ENCODE measurements around the gene CLIC4. TPM values are rescaled to one million over a fixed set of nuclear protein-coding genes. Genes with fewer than 3 reads are reported as not detected.

CLIC4 gene
- total RNA-seq, 6 experiments from 2014 or later: 35.0 to 63.6 (median 44.3) TPM

- 93% methylated on average over 1 of the region's 1 CpG for WGBS (ENCODE audit: insufficient coverage, low coverage, low lambda C conversion rate, missing lambda C conversion rate)
- ATAC-seq (no peak), DNase-seq (no peak)
- H3K36me3 ChIP-seq: peaks cover 0 to 4% (median 2%) of the 10 kb centered on the region in 4 donors
- no peak overlapping the region for H3K4me3 ChIP-seq
- no peak for TF ChIP-seq POLR2A (IDR thresholded peaks at IDR 0.05)
- no peak for TF ChIP-seq CTCF (IDR thresholded peaks at IDR 0.05)
- no peaks in the 10 kb centered on the region for H3K27me3 ChIP-seq
- no peak overlapping the region for H3K27ac ChIP-seq
- H3K9me3 ChIP-seq: no peaks in the 10 kb centered on the region
- intact Hi-C loops (cut with DNase I): no loop called here
- H3K4me1 ChIP-seq: peaks cover 0 to 23% (median 0%) of the 10 kb centered on the region in 4 donors
These were observed 81.3 kb downstream of the CLIC4 start for GRCh38 chr1:24826510-24826909.

- Histone ChIP-seq H3K27ac (no peak overlapping the region), H3K4me3 (no peak overlapping the region), H3K4me1 (peaks cover 0 to 27% (median 0%) of the 10 kb centered on the region in 4 donors), H3K27me3 (no peaks in the 10 kb centered on the region), H3K9me3 (no peaks in the 10 kb centered on the region), H3K36me3 (peaks cover 0 to 4% (median 2%) of the 10 kb centered on the region in 4 donors)
- TF ChIP-seq CTCF (IDR thresholded peaks at IDR 0.05): no peak
- TF ChIP-seq POLR2A (IDR thresholded peaks at IDR 0.05): no peak
- WGBS (ENCODE audit: insufficient coverage, low coverage, low lambda C conversion rate, missing lambda C conversion rate): 81% methylated on average over 3 of the region's 3 CpGs
- intact Hi-C loops (cut with DNase I): no loop called here
- no peak for ATAC-seq
- no peak for DNase-seq
These were observed 82.3 kb downstream of the CLIC4 start for GRCh38 chr1:24827379-24828135.

GRCh38 chr1:24828183-24828886 lies 83.1 kb downstream of the CLIC4 start:
- no peak for ATAC-seq
- no peak for DNase-seq
- intact Hi-C loops (cut with DNase I): no loop called here
- peaks cover 0 to 4% (median 2%) of the 10 kb centered on the region in 4 donors for H3K36me3 ChIP-seq
- H3K9me3 ChIP-seq: no peaks in the 10 kb centered on the region
- H3K4me3 ChIP-seq: no peak overlapping the region
- WGBS (ENCODE audit: insufficient coverage, low coverage, low lambda C conversion rate, missing lambda C conversion rate): 82% methylated on average over 4 of the region's 4 CpGs
- H3K4me1 ChIP-seq: peaks cover 0 to 27% (median 0%) of the 10 kb centered on the region in 4 donors
- no peaks in the 10 kb centered on the region for H3K27me3 ChIP-seq
- H3K27ac ChIP-seq: no peak overlapping the region
- no peak for TF ChIP-seq POLR2A (IDR thresholded peaks at IDR 0.05)
- TF ChIP-seq CTCF (IDR thresholded peaks at IDR 0.05): no peak

GRCh38 chr1:24828887-24829192 lies 83.6 kb downstream of the CLIC4 start:
- H3K27me3 ChIP-seq: no peaks in the 10 kb centered on the region
- ATAC-seq (no peak), DNase-seq (no peak)
- TF ChIP-seq POLR2A (IDR thresholded peaks at IDR 0.05): no peak
- H3K4me1 ChIP-seq: peaks cover 0 to 27% (median 0%) of the 10 kb centered on the region in 4 donors
- H3K9me3 ChIP-seq: no peaks in the 10 kb centered on the region
- intact Hi-C loops (cut with DNase I): no loop called here
- H3K27ac ChIP-seq: no peak overlapping the region
- H3K4me3 ChIP-seq: no peak overlapping the region
- 65% methylated on average over 2 of the region's 2 CpGs for WGBS (ENCODE audit: insufficient coverage, low coverage, low lambda C conversion rate, missing lambda C conversion rate)
- peaks cover 0 to 4% (median 2%) of the 10 kb centered on the region in 4 donors for H3K36me3 ChIP-seq

- Histone ChIP-seq H3K27me3 (no peaks in the 10 kb centered on the region), H3K36me3 (peaks cover 0 to 4% (median 2%) of the 10 kb centered on the region in 4 donors), H3K27ac (no peak overlapping the region), H3K4me3 (no peak overlapping the region), H3K9me3 (no peaks in the 10 kb centered on the region), H3K4me1 (peaks cover 0 to 22% (median 0%) of the 10 kb centered on the region in 4 donors)
- TF ChIP-seq POLR2A (IDR thresholded peaks at IDR 0.05) (no peak), CTCF (IDR thresholded peaks at IDR 0.05) (peak; percentile 79 to 88 (median 84))
- ATAC-seq (peak; percentile 82 to 92 (median 90)), DNase-seq (no peak)
- 45% methylated on average over 3 of the region's 3 CpGs for WGBS (ENCODE audit: insufficient coverage, low coverage, low lambda C conversion rate, missing lambda C conversion rate)
- intact Hi-C loops (cut with DNase I): no loop called here
These were observed 85.5 kb downstream of the CLIC4 start for GRCh38 chr1:24830680-24831272.
